ENCODE measurements around the gene TRIP10. TPM values are rescaled to one million over a fixed set of nuclear protein-coding genes. Genes with fewer than 3 reads are reported as not detected.

The TRIP10 gene
- total and polyA plus RNA-seq, 2 of the 13 experiments (the other 11 are each of a cell fraction or from before 2014, with no cell fraction given) = 32.5 to 33.2 TPM

GRCh38 chr19:6723108-6723618 lies 16.3 kb upstream of the TRIP10 start (continued):
- TF ChIP-seq GMEB1 (CRISPR knock-in tag; IDR thresholded peaks at IDR 0.05; ENCODE audit: borderline replicate concordance) (no peak), ZNF788 (CRISPR knock-in tag; IDR thresholded peaks at IDR 0.05; ENCODE audit: borderline replicate concordance) (peak; percentile 79; the same call in 1 of the 2 replicates), ZC3H13 (CRISPR knock-in tag; IDR thresholded peaks at IDR 0.05) (no peak), MNT (IDR thresholded peaks at IDR 0.05) (no peak), ZSCAN25 (CRISPR knock-in tag; IDR thresholded peaks at IDR 0.05) (peak; percentile 96), ZNF691 (CRISPR knock-in tag; IDR thresholded peaks at IDR 0.05; ENCODE audit: borderline replicate concordance, low read depth) (peak; percentile 43; the same call in 1 of the 2 replicates), ATAD3A (CRISPR knock-in tag; IDR thresholded peaks at IDR 0.05) (no peak), CEBPZ (IDR thresholded peaks at IDR 0.05; ENCODE audit: low read length) (no peak), KDM3A (CRISPR knock-in tag; IDR thresholded peaks at IDR 0.05; ENCODE audit: low read depth) (peak; percentile 59; the same call in 1 of the 2 replicates), CCAR2 (optimal IDR thresholded peaks at IDR 0.05; ENCODE audit: low read depth, low read length) (no peak), MTA1 (CRISPR knock-in tag; IDR thresholded peaks at IDR 0.05; ENCODE audit: borderline replicate concordance) (no peak), ZGPAT (CRISPR knock-in tag; IDR thresholded peaks at IDR 0.05) (peak; percentile 92), ZNF816 (CRISPR knock-in tag; IDR thresholded peaks at IDR 0.05; ENCODE audit: borderline replicate concordance) (no peak), ZNF24 (IDR thresholded peaks at IDR 0.05) (no peak), ZFP36L1 (CRISPR knock-in tag; IDR thresholded peaks at IDR 0.05) (no peak), HBP1 (CRISPR knock-in tag; IDR thresholded peaks at IDR 0.05; ENCODE audit: low read depth) (no peak), SOX13 (IDR thresholded peaks at IDR 0.05) (peak; percentile 53), SOX13 (CRISPR knock-in tag; conservative IDR thresholded peaks at IDR 0.05 in 1 of 2, IDR thresholded peaks at IDR 0.05 in 1 of 2) (peak in 1 of 2 experiments; percentile 90; a peak in 2 of 4 replicates), PRMT3 (CRISPR knock-in tag; IDR thresholded peaks at IDR 0.05; ENCODE audit: borderline replicate concordance, low read depth) (no peak)

Data from HepG2 (cell line).